ENCODE data around the gene VPREB3. TPM values are rescaled to one million over a fixed set of nuclear protein-coding genes. Genes with fewer than 3 reads are reported as not detected.

VPREB3 gene
- total RNA-seq, 1 donor from 2014 or later: not detected

- no peak for DNase-seq (ENCODE audit: low spot score)
These were observed 11.0 kb upstream of the VPREB3 start for GRCh38 chr22:23764899-23765881.

GRCh38 chr22:23763954-23764353 lies 9.7 kb upstream of the VPREB3 start:
- DNase-seq (ENCODE audit: low spot score): peak; percentile 21

GRCh38 chr22:23763579-23763945 lies 9.3 kb upstream of the VPREB3 start:
- DNase-seq (ENCODE audit: low spot score): no peak

GRCh38 chr22:23762842-23763578 lies 8.8 kb upstream of the VPREB3 start, which contains the start of gene C22orf15:
C22orf15 (plus strand) TSS chr22:23762990; CDS start chr22:23763307, 317 bp downstream.
- peak; percentile 68 for DNase-seq (ENCODE audit: low spot score)

DNA sequence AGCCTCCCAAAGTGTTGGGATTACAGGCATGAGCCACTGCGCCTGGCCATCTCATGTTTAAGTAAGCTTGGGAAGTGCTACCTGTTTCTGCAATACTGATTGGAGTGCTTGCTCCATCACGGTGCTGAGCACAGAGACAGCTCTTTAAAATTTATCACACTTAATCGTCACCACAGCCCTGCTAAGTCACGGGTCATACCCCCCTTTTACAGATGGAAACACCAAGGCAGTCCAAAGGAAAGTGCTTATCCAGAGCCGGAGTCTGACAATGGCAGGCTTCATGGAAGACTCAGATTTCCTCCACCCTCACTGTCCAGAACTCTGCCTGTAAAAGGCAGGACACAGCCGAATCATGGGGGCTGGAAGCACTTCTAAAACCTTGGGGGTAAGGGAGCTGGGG lies 5.8 kb upstream of the VPREB3 start:
- DNase-seq (ENCODE audit: low spot score): no peak

DNA sequence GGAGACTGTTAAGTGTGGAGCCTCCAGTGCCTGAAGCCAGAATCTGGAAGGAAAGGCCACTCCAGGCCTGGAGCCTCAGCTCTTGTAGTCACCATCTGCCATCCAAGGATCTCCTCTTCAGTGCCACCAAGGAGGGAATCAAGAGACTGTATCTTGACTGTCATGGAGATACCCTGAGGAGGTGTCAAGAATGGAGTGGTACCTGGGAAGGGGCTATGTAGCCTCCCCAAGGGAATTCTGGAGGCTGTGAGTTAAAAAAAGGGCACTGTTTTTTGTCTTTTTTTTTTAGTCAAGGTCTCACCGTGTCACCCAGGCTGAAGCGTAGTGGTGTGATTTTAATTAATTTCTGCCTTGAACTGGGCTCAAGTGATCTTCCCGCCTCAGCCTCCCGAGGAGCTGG lies 5.3 kb upstream of the VPREB3 start:
- peak; percentile 0 for DNase-seq (ENCODE audit: low spot score)

GRCh38 chr22:23756891-23757290 lies 2.7 kb upstream of the VPREB3 start:
- DNase-seq (ENCODE audit: low spot score): no peak

- no peak for DNase-seq (ENCODE audit: low spot score)
These were observed 1.5 kb upstream of the VPREB3 start for GRCh38 chr22:23755711-23756110.

DNA sequence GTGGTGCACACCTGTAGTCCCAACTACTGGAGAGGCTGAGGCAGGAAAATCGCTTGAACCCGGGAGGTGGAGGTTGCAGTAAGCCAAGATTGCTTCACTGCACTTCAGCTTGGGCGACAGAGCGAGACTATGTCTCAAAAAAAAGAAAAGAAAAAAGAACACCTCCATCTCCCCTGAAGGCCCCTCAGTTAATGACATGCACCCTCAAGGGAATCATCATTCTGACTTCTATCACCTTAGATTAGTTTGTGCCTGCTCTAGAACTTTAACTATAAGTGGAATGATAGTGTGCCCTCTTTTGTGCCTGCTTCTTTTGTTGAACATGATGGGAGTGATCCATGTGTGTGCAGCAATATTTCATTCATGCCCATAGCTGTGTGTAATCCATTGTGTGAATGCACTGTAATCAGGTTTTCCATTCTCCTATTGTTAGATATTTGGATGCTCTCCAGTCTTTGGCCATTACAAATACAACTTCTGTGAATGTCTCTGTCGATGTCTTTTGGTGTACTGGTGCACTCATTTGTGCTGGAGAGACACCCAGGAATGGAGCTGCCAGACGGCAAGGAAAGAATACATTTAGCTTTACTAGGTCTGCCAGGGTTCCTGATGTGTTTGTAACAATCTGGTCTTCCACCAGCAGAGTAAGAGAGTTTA lies 883 bp upstream of the VPREB3 start:
- no peak for DNase-seq (ENCODE audit: low spot score)

DNA sequence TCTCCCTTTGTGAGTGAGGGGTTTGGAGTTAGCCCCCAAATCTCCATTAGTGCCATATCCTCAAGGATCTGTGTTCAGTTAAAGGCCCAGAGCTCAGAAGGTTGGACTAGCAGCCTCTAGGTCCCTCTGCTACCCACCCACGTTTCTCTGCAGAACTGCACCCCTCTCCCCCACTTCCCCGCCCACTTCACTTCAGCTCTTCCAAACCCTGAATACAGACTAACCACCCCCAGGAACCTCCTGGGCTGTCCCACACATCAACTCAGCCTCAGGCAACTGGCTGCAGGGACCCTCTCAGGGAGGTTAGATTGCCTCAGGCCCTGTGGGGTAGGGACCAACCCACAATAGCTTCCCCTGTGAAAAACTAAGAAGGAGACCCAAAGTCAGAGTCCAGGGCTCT lies 840 bp downstream of the VPREB3 start:
- DNase-seq (ENCODE audit: low spot score): no peak

GRCh38 chr22:23752750-23753149 lies 1.5 kb downstream of the VPREB3 start:
- DNase-seq (ENCODE audit: low spot score): no peak

GRCh38 chr22:23752090-23752691 lies 2.0 kb downstream of the VPREB3 start:
- no peak for DNase-seq (ENCODE audit: low spot score)

- DNase-seq (ENCODE audit: low spot score): no peak
These were observed 2.7 kb downstream of the VPREB3 start for GRCh38 chr22:23751441-23751996.

GRCh38 chr22:23750714-23751440 lies 3.3 kb downstream of the VPREB3 start, which contains the start of gene ZNF70:
ZNF70 (minus strand) TSS chr22:23751112; CDS start chr22:23745140, 5,972 bp downstream.
- peak; percentile 87 for DNase-seq (ENCODE audit: low spot score)

DNA sequence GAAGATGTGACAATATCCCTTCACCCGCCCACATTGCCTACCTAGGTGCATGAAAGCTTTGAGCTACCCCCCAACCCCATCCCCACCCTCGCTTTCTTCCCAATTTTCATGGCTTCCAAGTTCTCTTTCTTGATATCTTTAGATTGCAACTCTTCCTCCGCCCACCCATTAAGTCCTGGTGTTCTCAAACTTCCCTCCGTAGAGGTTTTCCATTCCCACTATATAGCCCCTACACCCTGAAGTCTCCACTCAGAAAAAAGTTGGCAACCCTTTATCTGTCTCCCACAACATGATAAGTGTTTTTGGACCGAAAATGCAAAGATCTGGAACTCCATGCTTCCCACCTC lies 3.9 kb downstream of the VPREB3 start:
- no peak for DNase-seq (ENCODE audit: low spot score)

GRCh38 chr22:23749841-23750301 lies 4.4 kb downstream of the VPREB3 start:
- no peak for DNase-seq (ENCODE audit: low spot score)

GRCh38 chr22:23745791-23746190 lies 8.4 kb downstream of the VPREB3 start:
- no peak for DNase-seq (ENCODE audit: low spot score)

DNA sequence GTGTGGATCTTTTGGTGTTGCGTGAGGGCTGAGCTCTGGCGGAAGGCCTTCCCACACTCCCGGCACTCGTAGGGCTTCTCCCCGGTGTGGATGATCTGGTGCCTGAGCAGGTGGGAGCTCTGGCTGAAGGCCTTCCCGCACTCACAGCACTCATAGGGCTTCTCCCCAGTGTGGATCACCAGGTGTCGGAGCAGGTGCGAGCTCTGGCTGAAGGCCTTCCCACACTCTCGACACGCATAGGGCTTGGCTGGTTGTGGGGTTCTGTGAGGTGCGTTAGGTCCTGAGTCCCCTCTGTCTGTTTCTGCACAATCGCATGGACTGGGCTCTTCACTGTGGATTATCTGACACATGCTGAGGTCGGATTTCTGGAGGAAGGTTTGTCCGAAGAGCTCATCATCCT lies 9.7 kb downstream of the VPREB3 start:
- DNase-seq (ENCODE audit: low spot score): no peak

- DNase-seq (ENCODE audit: low spot score): no peak
These were observed 10.2 kb downstream of the VPREB3 start for GRCh38 chr22:23744001-23744400.

DNA sequence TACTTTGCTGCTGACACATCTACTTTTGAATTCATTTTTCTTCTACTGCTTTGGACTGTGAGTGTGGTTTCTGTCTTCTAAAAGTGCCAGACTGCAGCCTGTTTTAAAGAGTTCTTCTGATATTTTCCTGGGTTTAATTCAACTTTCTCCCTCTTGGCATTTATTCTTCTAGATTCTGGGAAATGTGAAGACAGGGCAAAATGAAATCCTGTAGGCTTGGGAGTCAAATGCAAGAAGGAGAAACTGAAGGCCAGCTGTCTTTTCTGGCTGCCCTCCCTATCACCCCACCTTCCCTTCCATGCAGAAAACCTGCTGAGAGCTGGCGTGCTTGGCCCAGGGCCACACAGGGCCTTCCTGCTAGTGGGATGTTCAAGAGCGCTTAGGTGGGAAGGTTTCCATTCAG lies 10.9 kb downstream of the VPREB3 start:
- DNase-seq (ENCODE audit: low spot score): no peak
